GM12865 (cell line): ENCODE results near the gene MYCBPAP.
A peak's percentile ranks its signal among the peaks of the same experiment; 100 is the strongest.

Experiments
- DNase-seq: peaks from one replicate; pipeline ENCODE4 v3.0.0; 2010; ENCODE audit warnings: low read depth
- H3K4me3 ChIP-seq: 2 replicates; pipeline ENCODE4 v1.5.1; 2011; ENCODE audit warnings: mild to moderate bottlenecking, low read depth, low read length, control low read depth
- CTCF ChIP-seq: IDR thresholded peaks from 2 replicates; pipeline ENCODE4 v1.5.1; 2011; ENCODE audit warnings: low read length, control low read depth, low read depth, inconsistent platforms; ENCODE audit not compliant: insufficient read depth; ENCODE audit errors: missing control alignments

Gene MYCBPAP

GRCh38 chr17:50560185-50560824 is 52.1 kb downstream of the MYCBPAP start, which contains the start of gene CACNA1G:
TSS of gene CACNA1G (plus strand) at chr17:50560715. CDS start at chr17:50561460, 745 bp downstream.
- TF ChIP-seq CTCF = no peak
- H3K4me3 ChIP-seq = peak within 1 kb of the TSS; percentile 48
- peak; percentile 84 for DNase-seq

- no peak for TF ChIP-seq CTCF
- peak overlapping the region; percentile 42 for H3K4me3 ChIP-seq
- DNase-seq = no peak
Measured at GRCh38 chr17:50560931-50561745, 52.9 kb downstream of the MYCBPAP start.

- TF ChIP-seq CTCF = no peak
- no peak overlapping the region for H3K4me3 ChIP-seq
- no peak for DNase-seq
Measured at GRCh38 chr17:50561746-50562141, 53.5 kb downstream of the MYCBPAP start.

GRCh38 chr17:50562242-50563091 is 54.2 kb downstream of the MYCBPAP start:
- TF ChIP-seq CTCF = no peak
- no peak overlapping the region for H3K4me3 ChIP-seq
- DNase-seq = no peak

GRCh38 chr17:50563092-50563511 is 54.9 kb downstream of the MYCBPAP start:
- TF ChIP-seq CTCF = no peak
- DNase-seq = no peak
- H3K4me3 ChIP-seq = no peak overlapping the region

- no peak for TF ChIP-seq CTCF
- no peak overlapping the region for H3K4me3 ChIP-seq
- DNase-seq = no peak
Measured at GRCh38 chr17:50564916-50565315, 56.7 kb downstream of the MYCBPAP start.
